Measurements from ENCODE around the gene LDLRAD4. TPM values are rescaled to one million over a fixed set of nuclear protein-coding genes. Genes with fewer than 3 reads are reported as not detected.

Gene LDLRAD4
- total RNA-seq, 1 donor = under 0.01 TPM

- Histone ChIP-seq H2AFZ (ENCODE audit: low read length) (no peak overlapping the region), H3K9me3 (ENCODE audit: low read depth, low read length) (no peaks in the 10 kb centered on the region)
These were observed 265.0 kb downstream of the LDLRAD4 start for GRCh38 chr18:13483316-13484270.

GRCh38 chr18:13485182-13485581 lies 266.6 kb downstream of the LDLRAD4 start:
- Histone ChIP-seq H3K4me1 (ENCODE audit: insufficient read depth, low read length) (no peaks in the 10 kb centered on the region), H3K36me3 (ENCODE audit: insufficient read depth, low read length) (no peaks in the 10 kb centered on the region), H4K20me1 (ENCODE audit: insufficient read depth, low read length) (no peaks in the 10 kb centered on the region), H3K9me3 (ENCODE audit: low read depth, low read length) (no peaks in the 10 kb centered on the region), H3K27me3 (ENCODE audit: insufficient read depth, low read length) (no peaks in the 10 kb centered on the region), H3K79me2 (ENCODE audit: insufficient read depth, low read length) (no peaks in the 10 kb centered on the region), H3K4me2 (ENCODE audit: insufficient read depth, low read length) (no peak overlapping the region), H3K4me3 (ENCODE audit: insufficient read depth, low read length) (no peak overlapping the region), H2AFZ (ENCODE audit: low read length) (no peak overlapping the region), H3K27ac (ENCODE audit: low read depth, low read length) (no peak overlapping the region)
- no peak for TF ChIP-seq CTCF (IDR thresholded peaks at IDR 0.05; ENCODE audit: extremely low read depth, low read depth, low read length)
- DNase-seq (ENCODE audit: insufficient read length, low spot score, missing footprints) = no peak

More at GRCh38 chr18:13483316-13484270, 265.0 kb downstream of the LDLRAD4 start:
- H3K4me3 ChIP-seq (ENCODE audit: insufficient read depth, low read length) = no peak overlapping the region
- no peak overlapping the region for H3K27ac ChIP-seq (ENCODE audit: low read depth, low read length)
- H3K4me2 ChIP-seq (ENCODE audit: insufficient read depth, low read length) = no peak overlapping the region
- no peaks in the 10 kb centered on the region for H4K20me1 ChIP-seq (ENCODE audit: insufficient read depth, low read length)
- H3K79me2 ChIP-seq (ENCODE audit: insufficient read depth, low read length) = no peaks in the 10 kb centered on the region
- no peaks in the 10 kb centered on the region for H3K36me3 ChIP-seq (ENCODE audit: insufficient read depth, low read length)
- H3K4me1 ChIP-seq (ENCODE audit: insufficient read depth, low read length) = no peaks in the 10 kb centered on the region
- DNase-seq (ENCODE audit: insufficient read length, low spot score, missing footprints) = no peak
- no peak for TF ChIP-seq CTCF (IDR thresholded peaks at IDR 0.05; ENCODE audit: extremely low read depth, low read depth, low read length)
- H3K27me3 ChIP-seq (ENCODE audit: insufficient read depth, low read length) = no peaks in the 10 kb centered on the region

GRCh38 chr18:13485604-13486003 lies 267.0 kb downstream of the LDLRAD4 start:
- H3K27me3 ChIP-seq (ENCODE audit: insufficient read depth, low read length) = no peaks in the 10 kb centered on the region
- H3K36me3 ChIP-seq (ENCODE audit: insufficient read depth, low read length) = no peaks in the 10 kb centered on the region
- H3K4me2 ChIP-seq (ENCODE audit: insufficient read depth, low read length) = no peak overlapping the region
- no peak overlapping the region for H2AFZ ChIP-seq (ENCODE audit: low read length)
- no peak for TF ChIP-seq CTCF (IDR thresholded peaks at IDR 0.05; ENCODE audit: extremely low read depth, low read depth, low read length)
- H3K79me2 ChIP-seq (ENCODE audit: insufficient read depth, low read length) = no peaks in the 10 kb centered on the region
- no peak for DNase-seq (ENCODE audit: insufficient read length, low spot score, missing footprints)
- H3K27ac ChIP-seq (ENCODE audit: low read depth, low read length) = no peak overlapping the region
- no peak overlapping the region for H3K4me3 ChIP-seq (ENCODE audit: insufficient read depth, low read length)
- H3K9me3 ChIP-seq (ENCODE audit: low read depth, low read length) = no peaks in the 10 kb centered on the region
- no peaks in the 10 kb centered on the region for H3K4me1 ChIP-seq (ENCODE audit: insufficient read depth, low read length)
- no peaks in the 10 kb centered on the region for H4K20me1 ChIP-seq (ENCODE audit: insufficient read depth, low read length)

GRCh38 chr18:13486284-13486683 lies 267.7 kb downstream of the LDLRAD4 start:
- no peaks in the 10 kb centered on the region for H3K9me3 ChIP-seq (ENCODE audit: low read depth, low read length)
- DNase-seq (ENCODE audit: insufficient read length, low spot score, missing footprints) = no peak
- H3K27ac ChIP-seq (ENCODE audit: low read depth, low read length) = no peak overlapping the region
- TF ChIP-seq CTCF (IDR thresholded peaks at IDR 0.05; ENCODE audit: extremely low read depth, low read depth, low read length) = no peak
- no peaks in the 10 kb centered on the region for H3K27me3 ChIP-seq (ENCODE audit: insufficient read depth, low read length)
- no peaks in the 10 kb centered on the region for H3K79me2 ChIP-seq (ENCODE audit: insufficient read depth, low read length)
- no peaks in the 10 kb centered on the region for H4K20me1 ChIP-seq (ENCODE audit: insufficient read depth, low read length)
- H3K36me3 ChIP-seq (ENCODE audit: insufficient read depth, low read length) = no peaks in the 10 kb centered on the region
- no peak overlapping the region for H3K4me3 ChIP-seq (ENCODE audit: insufficient read depth, low read length)
- H3K4me1 ChIP-seq (ENCODE audit: insufficient read depth, low read length) = no peaks in the 10 kb centered on the region
- no peak overlapping the region for H2AFZ ChIP-seq (ENCODE audit: low read length)
- H3K4me2 ChIP-seq (ENCODE audit: insufficient read depth, low read length) = no peak overlapping the region
